ENCODE data around the gene CDK18. TPM values are rescaled to one million over a fixed set of nuclear protein-coding genes. Genes with fewer than 3 reads are reported as not detected.
A peak's percentile ranks its signal among the peaks of the same experiment; 100 is the strongest.

The CDK18 gene
- total and polyA plus RNA-seq, 4 donors, result 2.4 to 3.7 (median 3.1) TPM

GRCh38 chr1:205517763-205518162 lies 13.3 kb downstream of the CDK18 start:
- WGBS, result 91% methylated on average over 5 of the region's 5 CpGs
- Histone ChIP-seq H3K36me3 (ENCODE audit: control insufficient read depth in 4 of 4, insufficient read depth in 3 of 4, low read depth in 1 of 4, low read length in 3 of 4) (no peaks in the 10 kb centered on the region), H3K27me3 (ENCODE audit: control insufficient read depth in 4 of 4, insufficient read depth in 4 of 4, low read length in 3 of 4) (no peaks in the 10 kb centered on the region), H3K9me3 (ENCODE audit: control insufficient read depth in 4 of 4, low read length in 3 of 4) (no peaks in the 10 kb centered on the region), H3K4me1 (ENCODE audit: control insufficient read depth in 4 of 4, insufficient read depth in 4 of 4, low read length in 3 of 4) (peaks cover 0 to 2% (median 0%) of the 10 kb centered on the region in 4 donors), H3K4me3 (ENCODE audit: low read depth in 1 of 3, low read length in 3 of 3) (no peak overlapping the region), H3K9ac (ENCODE audit: low read depth in 1 of 2, low read length in 2 of 2) (no peak overlapping the region), H3K27ac (ENCODE audit: low read depth in 1 of 2, low read length in 2 of 2) (no peak overlapping the region)
- no peak for DNase-seq (ENCODE audit: low spot score)
- TF ChIP-seq RAD21 (IDR thresholded peaks at IDR 0.05) (no peak), SP1 (IDR thresholded peaks at IDR 0.05) (no peak), CTCF (IDR thresholded peaks at IDR 0.05; ENCODE audit: low read depth, low read length, missing input control) (no peak), YY1 (IDR thresholded peaks at IDR 0.05) (no peak), EGR1 (IDR thresholded peaks at IDR 0.05; ENCODE audit: low read depth in 2 of 2) (no peak), FOXA1 (IDR thresholded peaks at IDR 0.05) (no peak), JUND (IDR thresholded peaks at IDR 0.05) (no peak), MAX (IDR thresholded peaks at IDR 0.05) (no peak)

GRCh38 chr1:205518661-205519540 lies 14.4 kb downstream of the CDK18 start:
- Histone ChIP-seq H3K36me3 (ENCODE audit: control insufficient read depth in 4 of 4, insufficient read depth in 3 of 4, low read depth in 1 of 4, low read length in 3 of 4) (no peaks in the 10 kb centered on the region), H3K4me1 (ENCODE audit: control insufficient read depth in 4 of 4, insufficient read depth in 4 of 4, low read length in 3 of 4) (peaks cover 0 to 2% (median 0%) of the 10 kb centered on the region in 4 donors), H3K27ac (ENCODE audit: low read depth in 1 of 2, low read length in 2 of 2) (peak overlapping the region in 1 of 2 donors; percentile 10), H3K4me3 (ENCODE audit: low read depth in 1 of 3, low read length in 3 of 3) (no peak overlapping the region), H3K27me3 (ENCODE audit: control insufficient read depth in 4 of 4, insufficient read depth in 4 of 4, low read length in 3 of 4) (no peaks in the 10 kb centered on the region), H3K9ac (ENCODE audit: low read depth in 1 of 2, low read length in 2 of 2) (no peak overlapping the region), H3K9me3 (ENCODE audit: control insufficient read depth in 4 of 4, low read length in 3 of 4) (no peaks in the 10 kb centered on the region)
- WGBS, result 72% methylated on average over 8 of the region's 8 CpGs
- TF ChIP-seq TAF1 (conservative IDR thresholded peaks at IDR 0.05), result no peak
- no peak for TF ChIP-seq ATF3 (IDR thresholded peaks at IDR 0.05)
- no peak for TF ChIP-seq HNF4A (conservative IDR thresholded peaks at IDR 0.05)
- TF ChIP-seq SP1 (IDR thresholded peaks at IDR 0.05), result no peak
- no peak for TF ChIP-seq GABPA (IDR thresholded peaks at IDR 0.05 in 1 of 2, conservative IDR thresholded peaks at IDR 0.05 in 1 of 2)
- TF ChIP-seq FOXA1 (IDR thresholded peaks at IDR 0.05), result no peak
- TF ChIP-seq FOXA2 (IDR thresholded peaks at IDR 0.05), result no peak
- TF ChIP-seq NR2F2 (IDR thresholded peaks at IDR 0.05), result no peak
- TF ChIP-seq RXRA (IDR thresholded peaks at IDR 0.05), result no peak
- TF ChIP-seq EGR1 (IDR thresholded peaks at IDR 0.05; ENCODE audit: low read depth in 2 of 2), result no peak
- no peak for TF ChIP-seq HNF4G (IDR thresholded peaks at IDR 0.05)
- TF ChIP-seq REST (IDR thresholded peaks at IDR 0.05), result no peak
- DNase-seq (ENCODE audit: low spot score), result no peak
